HCEC 1CT (cell line): Measurements from ENCODE around the gene ARAP1.

Experiments
- DNase-seq: peaks from one replicate; pipeline ENCODE4 v3.0.0-alpha.2; 2017

Gene ARAP1

DNA sequence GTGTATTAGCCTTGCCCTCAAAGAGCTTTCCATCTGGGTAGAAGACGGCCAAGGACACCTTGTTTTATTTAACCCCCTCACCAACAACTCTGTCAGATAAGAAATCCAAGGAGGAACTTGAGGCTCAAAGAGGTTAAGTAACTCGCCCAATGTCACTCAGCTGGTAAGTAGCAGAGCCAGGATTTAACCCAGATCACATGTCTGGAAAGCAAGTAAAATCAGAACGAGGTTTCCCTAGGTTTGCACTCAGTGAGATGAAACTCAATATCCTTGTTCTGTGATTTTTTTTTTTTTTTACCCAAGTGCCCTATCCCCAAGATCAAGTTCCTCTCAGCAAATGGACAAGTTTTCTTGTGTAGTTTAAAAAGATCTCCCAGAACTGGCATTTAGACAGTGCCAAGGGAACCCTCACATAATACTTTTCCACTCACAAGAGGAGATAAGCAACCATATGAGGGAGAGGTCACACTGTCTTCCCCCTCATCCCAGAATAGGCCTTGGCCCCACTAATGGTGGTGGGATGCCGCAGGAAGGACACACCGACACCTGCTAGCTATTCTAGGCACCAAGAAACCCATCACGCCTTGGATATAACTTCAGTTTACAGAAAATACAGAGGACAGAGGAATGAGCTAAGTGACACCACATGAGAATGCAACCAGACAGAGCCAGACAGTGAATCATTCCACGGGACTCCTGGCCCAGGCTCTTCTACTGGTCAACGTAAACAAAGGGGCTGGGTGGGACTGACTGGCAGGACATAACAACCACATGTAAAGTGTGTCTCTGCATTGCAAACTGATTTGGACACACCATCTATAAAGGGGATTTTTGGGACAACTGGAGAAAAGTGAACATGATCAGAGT, 8.6 kb upstream of the ARAP1 start:
- peak; percentile 50 for DNase-seq

DNA sequence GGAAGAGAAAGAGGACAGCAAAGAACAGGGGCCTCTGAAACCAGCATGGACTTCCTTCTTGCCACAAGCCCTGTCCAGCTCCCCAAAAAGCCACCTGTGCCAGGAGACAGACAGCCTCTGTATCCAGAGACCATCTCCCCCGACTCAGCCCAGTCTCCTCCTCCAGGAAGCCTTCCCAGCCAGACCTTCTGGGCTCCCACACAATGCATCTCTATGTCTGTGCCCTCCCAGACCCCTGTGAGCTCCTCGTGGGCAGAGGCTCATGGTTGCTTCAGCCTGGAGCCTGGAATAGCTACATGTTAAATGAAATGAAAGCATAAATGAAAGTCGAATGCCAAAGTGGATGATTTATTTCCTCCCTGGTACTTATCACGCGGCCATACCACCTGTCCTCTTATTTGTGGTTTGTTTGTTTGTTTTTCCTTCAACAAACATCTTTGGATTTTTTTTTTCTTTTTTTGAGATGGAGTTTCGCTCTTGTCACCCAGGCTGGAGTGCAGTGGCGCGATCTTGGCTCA, 7.3 kb upstream of the ARAP1 start:
- DNase-seq, result no peak

DNA sequence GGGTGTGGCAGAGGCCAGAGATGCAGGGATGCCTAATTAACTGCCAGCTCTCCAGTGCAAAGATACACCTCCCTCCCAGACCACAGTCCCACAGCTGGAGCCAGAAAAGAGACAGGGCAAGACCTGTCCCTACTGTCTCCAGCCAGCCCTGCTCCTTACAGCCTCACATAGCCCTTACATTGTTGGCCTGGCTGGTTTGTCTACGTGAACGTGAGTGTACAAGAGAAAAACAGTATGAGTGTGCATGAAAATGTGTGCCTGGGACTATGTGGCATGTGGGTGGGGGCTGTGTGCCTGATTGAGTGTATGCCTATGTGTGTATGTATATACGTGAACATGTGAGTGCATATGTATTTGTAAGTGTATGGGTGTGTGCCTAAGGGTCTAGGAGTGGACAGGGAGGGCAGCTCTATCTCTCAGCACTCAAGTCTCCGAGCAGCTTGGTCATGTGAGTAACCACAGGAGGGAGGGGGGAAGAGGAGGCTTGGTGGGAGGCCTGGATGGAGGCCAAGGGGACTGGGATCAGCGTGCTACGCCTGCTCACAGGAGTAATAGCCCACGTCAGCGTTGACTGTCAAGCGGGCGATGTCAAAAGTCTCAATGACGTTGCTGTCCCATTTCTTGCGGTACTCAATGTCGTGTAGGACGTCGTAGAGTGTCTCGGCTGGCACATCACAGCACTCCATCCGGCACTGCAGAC, 6.6 kb upstream of the ARAP1 start:
- DNase-seq, result peak; percentile 63

DNA sequence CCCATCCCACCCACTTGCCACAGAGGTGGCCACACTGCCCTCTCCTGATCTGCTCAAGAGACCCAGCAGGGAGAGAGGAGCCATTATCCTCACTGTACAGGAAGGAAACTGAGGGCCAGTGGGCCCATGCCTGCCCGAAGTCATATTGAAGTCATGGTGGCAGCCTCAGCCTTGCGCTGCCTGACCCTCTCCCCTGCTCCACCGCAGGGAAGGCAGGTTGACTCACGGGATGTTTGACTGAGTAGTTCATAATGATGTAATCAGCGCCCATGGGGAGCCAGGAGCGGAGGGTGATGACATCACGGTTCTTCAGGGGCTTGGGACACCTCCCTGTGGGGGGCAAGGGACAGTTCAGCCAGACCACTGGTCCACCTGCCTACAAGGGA, 6.1 kb upstream of the ARAP1 start:
- peak; percentile 82 for DNase-seq

DNA sequence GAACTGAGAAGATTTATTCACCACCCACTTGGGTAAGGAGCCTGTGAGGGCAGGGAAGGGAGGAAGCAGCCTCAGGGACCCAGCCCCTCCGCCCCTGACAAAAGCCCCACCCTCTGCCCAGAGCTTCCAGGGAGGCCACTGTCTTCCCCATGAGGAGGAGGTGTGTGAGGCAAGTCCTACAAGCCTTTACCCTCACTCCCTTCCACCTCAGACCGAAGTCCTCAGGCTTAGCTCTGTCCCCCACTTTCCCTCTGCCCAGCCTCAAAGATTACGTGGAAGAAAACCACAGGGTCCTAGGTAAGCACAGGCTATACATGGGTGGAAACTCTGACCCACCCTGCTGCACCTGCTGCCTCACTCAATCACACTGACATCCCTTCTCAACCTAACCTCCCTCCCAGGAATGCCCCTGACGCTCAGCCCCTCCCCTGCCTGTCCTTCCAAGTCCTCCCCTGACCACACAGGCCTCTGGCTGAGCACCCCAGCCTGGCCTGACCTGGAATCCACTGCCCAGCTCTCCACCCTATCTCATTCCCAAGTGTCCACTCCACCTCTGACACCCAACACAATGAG, 3.6 kb upstream of the ARAP1 start:
- no peak for DNase-seq

DNA sequence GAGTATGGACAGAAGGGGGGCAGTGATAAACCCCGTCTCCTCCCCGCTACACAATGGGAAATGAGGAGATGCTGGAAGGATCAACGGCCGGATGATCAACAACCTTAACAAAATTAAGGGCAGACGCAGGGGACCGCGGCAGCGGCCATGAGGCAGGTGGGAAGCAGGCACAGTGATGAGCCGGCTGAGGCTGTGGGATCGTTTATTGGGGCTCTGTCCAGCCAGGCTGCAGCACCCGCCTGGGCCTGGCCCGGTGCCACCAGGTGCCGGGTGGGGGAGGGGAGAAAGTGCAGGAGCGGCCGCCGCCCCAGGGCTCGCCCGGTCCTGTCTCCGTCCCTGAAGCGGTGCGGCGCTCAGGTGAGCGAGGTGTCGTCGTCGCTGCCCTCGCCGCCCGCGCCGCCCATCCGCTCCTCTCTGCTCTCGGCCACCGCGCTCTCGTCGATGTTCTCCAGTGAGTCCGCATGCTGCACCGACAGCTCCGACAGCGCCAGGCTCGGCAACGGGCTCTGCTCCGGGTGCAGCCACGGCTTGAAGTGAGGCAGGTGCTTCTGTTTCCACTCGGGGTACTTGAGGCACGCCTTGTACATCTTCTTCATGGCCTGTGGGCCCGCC, 2.4 kb upstream of the ARAP1 start:
- no peak for DNase-seq

DNA sequence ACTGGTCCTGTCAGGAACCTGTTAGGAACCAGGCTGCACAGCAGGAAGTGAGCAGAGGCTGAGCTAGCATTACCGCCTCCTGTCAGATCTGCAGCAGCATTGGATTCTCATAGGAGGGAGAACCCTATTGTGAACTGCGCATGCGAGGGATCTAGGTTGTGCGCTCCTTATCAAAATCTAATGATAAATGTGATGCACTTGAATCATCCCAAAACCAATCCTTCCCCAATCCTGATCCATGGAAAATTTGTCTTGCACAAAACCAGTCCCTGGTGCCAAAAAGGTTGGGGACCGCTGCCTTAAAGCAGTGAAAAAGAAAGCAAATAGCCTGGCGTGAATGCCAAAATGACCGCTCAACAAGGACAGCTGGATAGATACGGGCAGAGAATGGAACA, 1.9 kb upstream of the ARAP1 start:
- no peak for DNase-seq

DNA sequence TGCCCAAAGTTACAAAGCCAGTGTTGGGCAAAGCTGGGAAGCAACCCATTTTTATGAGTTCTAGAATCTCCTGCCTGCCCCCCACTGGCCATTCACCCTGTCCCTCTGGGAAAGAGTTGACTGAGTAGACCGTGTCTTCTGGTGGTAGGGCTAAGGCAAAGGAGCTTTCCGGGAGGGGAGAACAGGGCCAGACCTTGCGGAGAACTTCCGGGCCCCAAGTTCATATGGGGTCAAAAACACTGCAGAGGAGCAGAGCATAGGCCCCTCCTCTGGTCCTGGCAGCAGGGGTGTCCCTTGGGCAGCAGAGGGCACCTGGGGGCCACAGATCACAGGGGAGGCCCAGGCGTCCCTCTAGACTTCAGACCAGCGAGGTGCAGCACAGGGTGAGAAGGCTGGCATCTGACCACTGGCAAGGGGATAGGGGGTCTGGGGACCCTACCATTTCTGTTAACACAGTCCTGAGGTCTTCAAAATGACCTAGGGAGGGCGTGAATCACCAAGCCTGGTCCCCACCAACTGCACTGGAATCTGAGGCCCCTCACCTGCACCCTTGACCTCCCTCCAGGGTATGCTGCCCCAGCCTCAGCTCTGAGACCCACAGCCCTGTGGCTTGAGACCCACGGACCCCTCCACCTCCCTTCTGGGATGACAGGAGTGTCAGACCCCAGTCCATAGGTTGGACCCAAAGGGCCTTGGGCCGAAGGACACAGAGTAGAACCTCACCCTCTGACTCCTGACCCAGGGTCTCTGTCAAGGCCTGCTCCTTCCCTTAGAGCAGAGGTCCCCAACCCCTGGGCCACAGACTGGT, 1.3 kb upstream of the ARAP1 start:
- no peak for DNase-seq

DNA sequence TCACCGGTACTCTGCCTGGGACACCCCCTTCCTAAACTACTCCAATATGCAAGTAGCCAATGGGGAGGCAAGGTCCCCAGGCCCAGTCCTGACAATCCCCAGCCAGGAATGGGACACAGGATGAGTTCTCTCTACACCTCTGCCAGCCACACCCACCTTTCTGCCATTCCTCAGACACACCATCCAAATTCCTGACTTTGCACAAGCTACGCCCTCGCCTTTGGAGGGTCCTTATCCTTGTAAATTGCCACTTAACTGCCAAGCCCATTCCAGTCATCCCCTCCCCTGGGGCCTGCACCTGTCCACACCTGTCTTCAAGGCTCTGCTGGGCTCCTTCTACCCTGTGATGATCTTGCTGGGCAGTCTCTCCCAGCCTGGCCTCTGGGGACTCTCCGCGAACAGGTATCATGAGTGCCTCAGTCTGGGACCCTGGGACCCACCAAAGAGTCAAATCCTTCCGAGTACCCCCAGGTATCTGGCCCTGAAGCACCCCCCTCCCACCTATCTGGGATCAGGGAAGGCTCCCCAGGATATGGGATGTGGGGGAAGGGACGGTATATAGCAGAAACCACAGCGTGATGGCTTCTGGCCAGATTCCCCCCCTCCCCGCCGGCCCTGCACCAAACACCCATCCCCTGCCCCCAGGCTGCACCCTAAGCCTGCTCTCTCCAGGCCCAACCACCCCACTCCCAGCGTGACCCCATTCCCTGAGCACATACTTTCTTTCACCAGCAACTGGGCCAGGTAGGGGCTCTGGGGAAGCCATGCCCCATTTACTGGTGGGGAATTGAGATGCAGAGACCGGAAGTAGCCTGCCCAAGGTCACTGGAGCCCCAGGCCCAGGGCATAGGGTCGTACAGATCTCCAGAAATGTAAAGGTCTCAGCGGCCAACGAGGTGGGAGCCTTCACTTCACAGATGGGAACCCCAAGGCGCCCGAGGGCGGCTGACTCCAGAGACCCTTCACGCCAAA, 806 bp downstream of the ARAP1 start:
- no peak for DNase-seq

DNA sequence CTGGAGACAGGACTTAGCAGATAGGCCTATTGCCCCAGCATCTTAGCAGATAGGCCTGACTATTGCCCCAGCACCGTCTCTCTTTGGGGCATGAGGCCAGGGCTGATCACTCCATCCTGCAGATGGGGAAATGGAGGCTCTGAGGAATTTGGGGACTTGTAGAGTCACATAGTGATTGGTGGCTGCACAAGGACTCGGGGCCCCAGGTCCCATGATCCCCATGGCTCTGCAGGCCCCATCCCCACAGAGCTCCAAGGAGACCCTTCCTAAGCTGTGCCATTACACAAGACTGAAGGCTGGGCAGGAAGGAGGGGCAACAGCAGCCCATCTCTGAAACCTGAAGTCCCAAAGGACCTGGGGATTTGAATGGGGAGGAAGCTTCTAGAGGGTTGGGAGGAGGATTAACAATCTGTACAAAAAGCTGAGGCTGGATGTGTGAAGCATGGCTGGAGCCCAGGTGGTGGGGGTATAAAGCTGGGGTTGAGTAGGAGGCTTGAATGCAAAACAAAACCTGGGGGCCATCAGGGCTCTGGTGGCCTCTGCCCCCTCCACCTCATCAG, 1.6 kb downstream of the ARAP1 start:
- no peak for DNase-seq

DNA sequence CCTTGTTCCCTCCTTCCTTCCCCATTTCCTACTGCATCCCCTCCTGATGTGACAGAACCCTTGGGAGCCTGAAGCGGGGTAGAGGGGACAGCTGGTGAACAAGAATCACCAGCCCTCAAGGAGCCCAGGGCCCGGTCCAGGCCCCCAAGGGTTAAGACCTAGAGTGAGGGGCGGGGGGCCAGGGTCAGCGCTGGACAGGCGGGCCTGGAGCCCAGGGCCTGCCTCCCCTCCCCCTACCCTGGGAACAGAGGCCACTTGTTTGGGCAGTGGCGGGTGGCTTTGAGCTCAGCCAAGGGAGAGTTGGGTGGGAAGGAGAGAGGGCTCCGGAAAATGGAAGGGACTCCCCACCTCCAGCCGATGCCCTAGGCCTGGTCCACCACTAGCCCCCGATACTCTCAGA, 2.1 kb downstream of the ARAP1 start:
- no peak for DNase-seq

DNA sequence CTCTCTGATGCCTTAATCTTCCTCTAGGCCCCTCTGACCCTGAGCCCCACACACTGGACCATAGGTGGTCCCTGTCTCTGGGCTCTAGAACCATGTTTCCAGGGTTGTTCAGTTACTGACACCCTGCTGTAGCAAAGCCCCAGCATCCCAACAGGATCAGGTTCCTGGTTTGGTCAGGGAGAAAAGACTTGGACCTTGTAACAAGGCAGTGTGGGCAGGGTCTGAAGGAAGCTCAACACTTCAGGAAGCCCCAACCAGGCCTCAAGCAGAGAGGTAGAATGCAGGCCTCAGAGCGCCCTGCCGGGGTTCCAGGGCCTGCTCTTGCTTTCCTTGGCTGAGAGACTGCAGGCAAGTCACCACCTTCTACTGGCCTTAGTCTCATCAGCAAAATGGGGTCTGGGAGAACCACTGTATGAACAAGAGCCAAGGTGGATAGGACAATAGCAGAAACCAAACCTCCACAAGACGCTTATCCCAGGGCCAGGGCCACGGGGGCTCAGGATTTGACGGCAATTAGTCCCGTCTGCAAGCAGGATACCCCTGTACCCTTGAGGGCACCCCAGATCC, 4.8 kb downstream of the ARAP1 start:
- no peak for DNase-seq

DNA sequence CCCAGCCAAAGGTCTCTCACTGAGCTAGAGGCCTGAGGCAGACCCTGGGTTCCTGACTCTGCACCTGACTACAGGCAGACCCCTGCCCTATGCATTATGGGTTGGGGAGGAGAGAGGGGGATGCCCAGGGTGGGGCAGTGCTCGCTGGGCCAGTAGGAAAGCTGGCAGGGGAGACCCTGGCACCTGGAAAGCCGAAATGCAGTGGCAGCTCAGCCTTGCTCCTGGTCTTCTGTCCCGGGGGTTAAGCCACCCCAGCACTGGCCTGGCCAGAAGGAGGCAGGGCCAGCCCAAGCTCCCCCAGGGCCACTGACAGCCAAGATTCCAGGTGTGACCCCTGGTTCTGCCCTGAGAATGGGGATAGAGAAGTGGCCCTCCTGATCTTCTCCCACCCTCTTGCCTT, 5.4 kb downstream of the ARAP1 start:
- DNase-seq, result no peak

DNA sequence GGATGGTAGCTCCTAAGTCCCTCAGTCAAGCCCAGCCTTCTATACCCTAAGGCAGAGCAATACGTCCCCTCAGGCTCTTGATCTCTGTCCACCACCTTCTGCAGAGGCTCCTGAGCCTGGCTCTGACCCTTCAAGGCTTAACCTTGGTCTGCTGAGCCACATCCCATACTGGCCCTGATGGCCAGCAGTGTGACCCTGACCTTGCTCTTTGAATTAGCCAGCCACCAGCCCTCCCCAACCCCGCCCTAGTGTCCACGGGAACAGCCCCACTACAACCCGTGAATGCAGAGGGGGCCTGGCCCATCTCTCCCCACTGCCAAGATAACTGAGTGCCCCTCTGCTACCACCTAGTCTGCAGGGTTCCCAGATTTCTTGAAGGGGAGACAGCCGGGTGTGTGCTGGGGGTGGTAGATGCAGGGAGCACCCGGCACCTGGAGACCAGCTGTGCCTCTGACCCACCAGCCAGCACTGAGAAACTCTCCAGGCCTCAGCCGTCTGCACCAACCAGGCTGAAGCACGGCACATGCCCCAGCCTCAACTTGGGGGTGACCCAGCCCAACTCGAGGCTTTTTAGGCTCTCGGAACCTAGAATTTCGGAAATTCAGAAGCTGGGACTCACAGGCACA, 6.2 kb downstream of the ARAP1 start:
- DNase-seq, result no peak

DNA sequence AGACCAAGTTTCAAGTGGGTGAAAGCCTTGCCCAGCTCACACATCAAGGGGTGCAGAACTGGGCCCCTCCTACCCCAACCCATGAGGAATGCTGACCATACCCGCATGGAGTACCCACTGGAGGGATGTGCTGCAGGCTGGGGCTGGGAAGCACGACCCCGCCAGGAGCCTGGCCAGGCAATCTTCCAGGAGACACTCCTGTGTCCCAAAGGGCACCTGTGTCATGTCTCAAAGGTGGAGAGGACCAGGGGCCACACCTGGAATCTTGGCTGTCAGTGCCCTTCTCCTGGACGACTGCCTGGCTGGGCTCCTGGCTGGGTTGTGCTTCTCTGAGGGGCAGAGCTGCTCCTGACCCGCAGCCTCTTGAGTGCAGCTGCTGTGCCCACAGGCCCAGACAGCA, 6.7 kb downstream of the ARAP1 start:
- DNase-seq, result no peak

DNA sequence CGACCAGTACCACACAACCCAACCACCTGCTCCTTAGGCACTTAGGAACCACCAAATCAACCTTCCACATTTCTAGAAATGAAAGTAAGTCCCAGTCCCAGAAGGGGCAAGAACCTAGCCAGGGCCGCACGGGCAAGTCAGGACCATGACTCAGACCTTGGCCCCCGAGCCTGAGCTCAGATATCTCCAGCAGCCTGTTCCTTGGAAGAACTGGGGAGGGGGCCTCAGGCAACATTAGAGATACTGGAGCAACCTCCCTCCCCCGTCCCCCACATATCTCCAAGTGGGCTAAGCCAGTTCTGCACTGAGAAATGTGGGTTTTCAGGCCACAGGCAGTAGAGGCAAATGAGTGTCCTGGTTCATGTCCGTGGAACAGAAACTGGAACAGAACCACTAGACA, 7.7 kb downstream of the ARAP1 start:
- DNase-seq, result no peak

DNA sequence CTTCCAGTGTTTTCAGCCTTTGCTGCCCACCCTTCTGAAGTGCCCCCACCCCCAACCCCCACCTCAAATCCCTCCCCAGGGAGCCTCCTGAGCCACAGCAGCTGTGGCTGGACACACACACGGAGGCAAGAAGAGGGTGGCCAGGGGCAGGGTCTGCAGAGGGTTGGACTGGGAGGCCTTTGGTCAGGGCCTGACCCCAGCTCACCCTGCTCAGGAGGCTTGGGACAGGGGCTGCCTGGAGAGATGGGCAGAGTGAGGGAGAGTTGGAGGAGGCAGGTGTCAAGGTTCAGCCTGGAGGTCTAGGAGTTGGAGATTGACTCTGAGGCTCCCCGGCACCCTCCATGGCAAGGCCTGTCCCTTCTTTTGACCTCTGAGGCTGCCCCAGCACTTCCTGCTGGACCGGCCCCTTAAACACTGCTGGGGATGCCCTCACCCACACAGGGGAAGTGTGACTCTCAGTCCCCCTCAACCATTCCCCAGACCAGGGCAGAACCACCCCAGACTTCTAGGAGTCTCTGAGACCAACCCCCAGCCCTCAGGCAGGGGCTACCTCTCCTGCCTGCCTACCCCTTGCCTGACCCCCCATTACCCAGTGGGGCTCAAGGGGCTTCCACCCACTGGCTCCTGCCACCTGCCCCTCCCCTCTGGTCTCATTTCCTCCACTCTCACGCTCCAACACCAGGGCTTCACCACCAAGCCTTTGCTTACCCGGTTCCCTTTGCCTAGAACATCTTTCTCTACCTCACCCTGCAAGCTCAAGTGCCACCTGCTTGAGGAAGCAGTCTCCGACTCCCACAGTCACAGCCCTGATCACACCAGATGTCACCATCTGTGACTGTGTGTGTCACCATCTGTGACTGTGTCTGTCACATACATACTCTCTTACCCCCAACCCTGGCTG, 8.6 kb downstream of the ARAP1 start:
- no peak for DNase-seq

DNA sequence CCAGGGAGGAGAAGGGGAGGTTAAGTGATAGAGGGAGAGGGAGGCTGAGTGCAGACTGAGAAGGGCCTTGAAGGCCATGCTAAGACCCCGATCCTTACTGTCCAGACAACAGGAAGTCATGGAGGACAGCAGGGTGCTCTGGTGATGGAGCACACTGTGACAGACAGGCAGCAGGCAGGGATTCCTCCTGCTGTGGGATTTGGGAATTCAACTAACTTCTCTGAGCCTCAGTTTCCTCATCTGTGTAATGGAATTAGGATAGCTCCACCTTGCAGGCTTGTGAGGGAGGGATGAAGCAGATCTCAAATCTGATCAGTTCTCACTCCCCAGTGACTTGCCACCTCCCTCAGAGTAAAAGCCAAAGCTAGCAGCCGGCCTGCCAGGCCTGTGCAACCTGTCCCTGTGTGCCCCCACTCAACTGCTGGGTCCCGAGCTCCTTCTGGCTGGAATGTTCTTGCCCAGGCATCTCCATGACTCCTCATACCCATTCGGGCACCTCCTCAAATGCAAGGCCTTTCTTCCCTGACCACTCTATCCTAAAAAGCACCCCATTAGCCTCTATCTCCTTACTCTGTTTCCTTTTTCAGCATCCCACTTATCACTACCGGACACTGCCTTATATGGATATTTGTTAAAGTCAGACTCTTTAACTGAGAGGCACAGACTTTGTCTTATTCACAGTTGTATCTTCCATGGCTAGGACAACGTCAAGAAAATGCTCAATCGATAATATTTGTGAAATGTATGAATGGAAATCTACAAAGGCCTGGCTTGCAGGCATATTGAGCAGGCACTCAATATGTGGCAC, 9.5 kb downstream of the ARAP1 start:
- DNase-seq, result no peak
